ENCODE results near the gene TUBGCP6.
"Not testable (repeated sequence)": the region's sequence is repeated elsewhere in the genome, so short reads cannot be mapped to it uniquely, and the experiment has no call there.

Gene TUBGCP6

DNA sequence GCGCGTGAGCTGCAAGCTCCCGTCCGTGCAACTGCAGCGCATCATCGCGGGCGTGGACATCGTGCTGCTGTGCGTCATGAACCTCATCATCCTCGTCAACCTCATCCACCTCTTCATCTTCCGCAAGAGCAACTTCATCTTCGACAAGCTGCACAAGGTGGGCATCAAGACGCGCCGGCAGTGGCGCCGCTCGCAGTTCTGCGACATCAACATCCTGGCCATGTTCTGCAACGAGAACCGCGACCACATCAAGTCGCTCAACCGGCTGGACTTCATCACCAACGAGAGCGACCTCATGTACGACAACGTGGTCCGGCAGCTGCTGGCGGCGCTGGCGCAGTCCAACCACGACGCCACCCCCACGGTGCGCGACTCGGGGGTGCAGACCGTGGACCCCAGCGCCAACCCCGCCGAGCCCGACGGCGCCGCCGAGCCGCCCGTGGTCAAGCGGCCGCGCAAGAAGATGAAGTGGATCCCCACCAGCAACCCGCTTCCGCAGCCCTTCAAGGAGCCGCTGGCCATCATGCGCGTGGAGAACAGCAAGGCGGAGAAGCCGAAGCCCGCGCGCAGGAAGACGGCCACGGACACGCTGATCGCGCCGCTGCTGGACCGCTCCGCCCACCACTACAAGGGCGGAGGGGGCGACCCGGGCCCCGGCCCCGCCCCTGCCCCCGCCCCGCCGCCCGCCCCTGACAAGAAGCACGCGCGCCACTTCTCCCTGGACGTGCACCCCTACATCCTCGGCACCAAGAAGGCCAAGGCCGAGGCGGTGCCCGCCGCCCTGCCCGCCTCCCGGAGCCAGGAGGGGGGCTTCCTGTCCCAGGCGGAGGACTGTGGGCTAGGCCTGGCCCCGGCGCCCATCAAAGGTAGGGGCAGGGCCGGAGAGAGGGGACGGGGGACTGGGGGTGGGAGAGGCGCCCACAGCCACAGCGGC lies 67.0 kb downstream of the TUBGCP6 start:
- no peak for DNase-seq

GRCh38 chr22:50176850-50177536 lies 67.8 kb downstream of the TUBGCP6 start:
- no peak for DNase-seq

DNA sequence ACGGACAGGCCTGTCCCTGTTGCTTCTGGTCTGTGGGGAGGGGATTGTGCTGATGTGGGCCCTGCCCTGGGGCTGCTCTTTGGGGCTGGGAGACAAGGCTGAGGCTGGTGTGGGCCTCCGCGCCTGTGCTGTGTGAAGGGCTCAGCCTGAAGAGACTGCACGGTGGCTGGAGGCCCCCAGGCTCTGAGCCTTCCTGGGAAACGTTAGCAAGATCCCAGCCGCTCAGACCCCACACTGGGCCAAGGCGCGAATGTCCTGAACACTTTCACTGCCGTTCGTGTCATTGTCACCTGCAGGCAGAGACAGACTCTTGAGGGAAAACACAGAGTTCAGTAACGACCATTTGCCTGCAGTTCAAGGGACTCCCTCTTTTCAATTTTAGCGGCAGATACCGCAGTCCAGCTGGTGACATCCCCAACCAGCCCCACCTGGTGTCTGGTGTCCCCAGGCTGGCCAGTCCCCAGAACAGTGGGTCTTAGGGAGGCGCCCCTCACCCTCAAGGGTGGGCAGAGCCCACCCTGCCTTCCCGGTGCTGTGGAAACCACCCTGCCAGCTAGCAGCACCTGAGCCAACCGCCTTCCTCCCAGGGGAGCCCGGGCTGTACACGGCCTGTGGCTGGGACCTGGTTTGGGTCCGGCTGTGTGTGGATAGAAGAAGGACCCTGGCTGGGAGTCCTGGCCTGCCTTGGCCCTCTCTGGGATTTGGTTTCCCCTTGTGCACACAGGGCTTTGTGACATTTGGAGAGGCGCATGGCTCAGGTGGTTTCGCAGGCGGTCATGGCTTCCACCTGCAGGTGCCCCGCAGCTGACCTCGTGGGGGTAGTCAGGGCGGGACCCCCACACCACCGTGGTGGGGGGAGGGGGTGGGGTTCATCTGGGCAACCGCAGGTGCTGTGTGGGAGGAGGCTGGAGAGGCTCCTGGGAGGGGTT lies 68.6 kb downstream of the TUBGCP6 start:
- no peak for DNase-seq

- DNase-seq, result no peak
These were observed 69.7 kb downstream of the TUBGCP6 start for GRCh38 chr22:50175191-50175461.

DNA sequence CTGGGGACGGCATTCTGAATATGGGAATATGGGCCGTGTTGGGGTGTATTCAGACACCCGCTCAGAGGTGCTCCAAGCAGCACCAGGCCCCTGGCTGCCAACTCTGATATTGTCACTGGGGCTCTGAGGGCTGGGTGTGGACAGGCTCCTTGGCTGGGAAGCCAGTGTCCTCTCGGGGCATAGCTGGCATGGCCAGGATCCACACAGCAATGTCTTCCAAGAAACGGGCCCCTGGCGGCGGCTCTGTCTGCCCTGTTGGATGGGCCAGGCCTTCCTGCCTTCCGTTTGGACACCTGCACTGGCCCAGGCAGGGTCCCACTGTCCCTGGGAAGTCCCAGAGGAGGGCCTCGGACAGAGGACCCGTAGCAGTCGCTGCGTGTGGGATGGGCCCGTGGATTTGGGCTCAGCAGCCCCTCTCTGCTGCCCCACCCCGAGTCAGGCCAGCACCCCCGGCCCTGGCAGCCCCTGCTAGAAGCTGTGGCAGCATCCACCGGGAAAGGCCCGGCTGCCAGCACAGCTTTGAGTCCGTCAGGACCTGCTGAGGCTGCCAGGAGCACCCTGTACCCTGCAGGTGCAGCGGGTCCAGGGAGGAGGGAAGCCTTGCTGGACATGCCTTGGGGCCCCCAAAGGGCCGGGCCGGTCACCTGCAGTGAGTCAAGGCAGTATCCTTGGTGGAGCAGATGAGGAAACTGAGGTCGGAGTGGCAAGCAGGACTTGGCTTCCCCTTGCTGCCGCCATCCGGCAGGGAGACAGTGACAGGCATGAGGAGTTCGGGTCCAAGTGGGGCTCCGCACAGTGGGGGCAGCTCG lies 70.2 kb downstream of the TUBGCP6 start:
- DNase-seq, result no peak

DNA sequence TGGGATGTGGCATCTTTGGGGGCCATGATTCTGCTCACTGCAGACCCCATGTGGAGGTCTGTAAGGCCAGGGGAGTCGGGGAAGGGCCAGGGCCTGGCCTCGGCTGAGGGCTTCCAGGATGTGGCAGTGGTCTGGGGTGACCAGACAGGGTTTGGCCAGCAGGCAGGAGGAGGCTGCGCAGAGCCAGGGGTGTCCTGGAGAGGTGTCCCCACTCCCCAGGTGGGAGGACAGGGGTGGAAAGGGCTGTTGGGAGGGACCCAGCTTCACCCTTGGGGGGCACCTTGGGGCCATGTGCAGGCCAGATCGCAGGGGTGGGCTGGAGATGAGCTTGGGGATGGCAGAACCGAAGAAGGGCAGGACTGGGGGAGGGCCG lies 70.9 kb downstream of the TUBGCP6 start:
- DNase-seq, result no peak

DNA sequence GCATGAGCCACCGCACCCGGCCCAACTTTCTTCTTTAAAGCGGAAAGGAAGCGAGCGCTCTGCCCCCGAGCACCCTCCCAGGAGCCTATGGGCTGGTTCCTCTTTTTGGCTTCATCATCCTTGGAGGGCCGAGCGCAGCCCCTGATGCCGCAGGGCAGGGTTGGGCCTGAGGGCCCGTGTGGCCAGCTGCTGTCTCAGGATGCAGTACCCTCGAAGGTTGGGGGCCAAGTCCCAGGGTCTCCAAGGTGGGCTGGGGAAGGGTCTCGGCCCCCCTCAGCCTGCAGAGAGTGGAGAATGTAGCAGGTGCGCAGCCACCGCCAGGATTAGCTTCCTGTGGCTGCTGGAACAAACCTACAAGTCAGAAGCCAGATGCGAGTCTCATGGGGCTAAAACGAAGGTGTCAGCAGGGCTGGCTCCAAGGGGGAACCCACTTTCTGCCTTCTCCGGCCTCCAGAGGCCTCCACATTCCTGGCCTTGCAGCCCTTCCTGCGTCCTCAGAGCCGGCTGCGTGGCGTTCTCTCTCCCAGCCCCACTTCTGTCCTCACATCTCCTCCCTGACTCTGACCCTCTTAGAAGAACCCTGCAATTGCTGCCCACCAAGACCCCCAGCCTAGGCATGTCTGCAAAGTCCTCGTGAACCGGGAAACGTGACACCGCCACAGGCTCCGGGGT lies 71.4 kb downstream of the TUBGCP6 start:
- no peak for DNase-seq

GRCh38 chr22:50171965-50172421 lies 72.8 kb downstream of the TUBGCP6 start:
- no peak for DNase-seq

- DNase-seq, result no peak
These were observed 73.4 kb downstream of the TUBGCP6 start for GRCh38 chr22:50171319-50171964.

DNA sequence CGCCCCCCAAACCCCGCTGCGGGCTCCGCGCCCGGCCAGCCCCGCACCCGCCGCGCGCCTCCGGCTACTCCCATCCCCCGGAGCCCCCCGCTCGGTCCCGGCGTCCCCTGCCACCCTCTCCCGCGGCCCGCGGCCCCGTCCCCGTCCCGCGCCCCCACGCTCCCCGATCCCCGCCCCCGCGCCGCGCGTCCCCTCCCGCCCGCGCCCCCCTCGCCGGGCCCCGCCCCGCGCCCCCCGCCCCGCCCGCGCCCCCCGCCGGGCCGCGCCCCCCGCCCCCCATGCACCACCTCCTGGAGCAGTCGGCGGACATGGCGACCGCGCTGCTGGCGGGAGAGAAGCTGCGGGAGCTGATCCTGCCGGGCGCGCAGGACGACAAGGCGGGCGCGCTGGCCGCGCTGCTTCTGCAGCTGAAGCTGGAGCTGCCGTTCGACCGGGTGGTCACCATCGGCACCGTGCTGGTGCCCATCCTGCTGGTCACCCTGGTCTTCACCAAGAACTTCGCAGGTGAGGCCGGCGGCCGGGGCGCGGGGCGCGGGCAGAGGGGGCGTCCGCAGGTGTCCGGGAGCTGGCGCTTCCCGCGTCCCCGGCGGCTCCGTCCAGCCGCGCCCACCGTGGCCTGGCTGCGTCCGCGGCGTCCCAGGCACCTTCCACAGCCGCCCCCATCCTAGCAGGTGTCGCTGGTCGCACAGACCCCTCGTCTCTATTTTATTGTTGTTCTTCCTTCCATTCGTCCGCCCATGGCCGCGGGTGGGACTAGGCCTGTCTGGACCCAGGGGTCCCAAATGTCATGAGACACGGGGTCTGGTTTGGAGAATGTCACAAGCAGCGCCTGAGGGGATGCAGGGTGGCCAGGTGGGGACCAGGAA lies 74.1 kb downstream of the TUBGCP6 start, which contains the start of gene PANX2:
TSS of gene PANX2 (plus strand) at position 279 of the 866 bp plus-strand sequence. CDS start at position 279, 0 bp downstream.
- peak; percentile 63 for DNase-seq

DNA sequence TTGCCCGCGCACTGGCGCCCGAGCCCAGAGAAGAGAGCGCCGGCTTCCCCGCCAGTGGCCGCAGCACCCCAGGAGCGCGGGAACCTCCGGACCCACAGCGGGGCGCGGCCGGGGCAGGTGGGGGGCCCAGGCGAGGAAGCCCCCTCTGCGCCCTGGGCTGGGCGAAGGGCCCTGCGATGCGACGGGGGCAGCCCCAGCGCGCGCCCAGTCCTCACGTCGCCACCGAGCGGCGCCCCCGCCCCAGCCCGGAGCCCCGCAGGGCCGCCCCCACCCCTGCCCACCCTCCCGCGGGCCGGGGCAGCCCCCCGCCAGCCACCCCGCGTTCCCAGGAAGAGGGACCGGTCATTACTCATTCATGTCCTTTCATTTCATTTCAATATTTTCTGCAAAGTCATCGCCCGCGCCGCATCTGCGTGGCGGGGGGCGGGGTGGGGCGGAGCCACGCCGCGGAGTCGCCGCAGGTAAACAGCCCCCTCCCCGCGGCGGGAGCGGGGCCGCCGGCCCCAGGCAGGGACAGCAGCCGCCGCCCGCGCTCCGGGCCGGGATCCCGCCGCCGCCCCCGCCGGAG lies 75.0 kb downstream of the TUBGCP6 start:
- DNase-seq, result no peak

DNA sequence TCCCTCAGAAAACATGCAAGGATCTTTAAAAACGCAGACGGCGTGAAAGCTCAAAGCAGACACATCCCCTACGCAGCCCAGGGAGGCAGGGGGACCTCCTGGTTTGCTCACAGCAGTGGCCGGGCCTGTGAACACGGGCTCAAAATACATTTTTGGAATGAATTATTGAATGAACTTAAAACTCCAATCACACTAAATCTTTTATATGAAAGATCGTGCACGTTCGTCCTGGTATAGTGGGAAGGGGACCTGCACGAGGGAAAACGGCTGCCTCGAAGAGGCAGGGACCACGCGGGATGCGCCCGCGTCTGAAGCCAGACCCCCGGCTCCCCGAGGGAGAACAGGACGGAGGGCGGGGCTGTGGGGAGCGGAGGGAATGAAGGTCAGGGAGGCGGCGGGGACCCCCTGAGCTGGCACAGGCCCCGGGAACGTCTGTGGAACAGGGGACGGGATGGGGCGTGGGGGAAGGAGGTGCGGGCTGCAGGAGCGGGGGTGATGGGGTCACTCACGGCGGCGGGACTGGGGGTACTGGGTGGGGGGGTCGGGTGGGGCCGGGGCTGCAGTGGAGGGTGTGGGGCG lies 75.6 kb downstream of the TUBGCP6 start:
- peak; percentile 52 for DNase-seq

DNA sequence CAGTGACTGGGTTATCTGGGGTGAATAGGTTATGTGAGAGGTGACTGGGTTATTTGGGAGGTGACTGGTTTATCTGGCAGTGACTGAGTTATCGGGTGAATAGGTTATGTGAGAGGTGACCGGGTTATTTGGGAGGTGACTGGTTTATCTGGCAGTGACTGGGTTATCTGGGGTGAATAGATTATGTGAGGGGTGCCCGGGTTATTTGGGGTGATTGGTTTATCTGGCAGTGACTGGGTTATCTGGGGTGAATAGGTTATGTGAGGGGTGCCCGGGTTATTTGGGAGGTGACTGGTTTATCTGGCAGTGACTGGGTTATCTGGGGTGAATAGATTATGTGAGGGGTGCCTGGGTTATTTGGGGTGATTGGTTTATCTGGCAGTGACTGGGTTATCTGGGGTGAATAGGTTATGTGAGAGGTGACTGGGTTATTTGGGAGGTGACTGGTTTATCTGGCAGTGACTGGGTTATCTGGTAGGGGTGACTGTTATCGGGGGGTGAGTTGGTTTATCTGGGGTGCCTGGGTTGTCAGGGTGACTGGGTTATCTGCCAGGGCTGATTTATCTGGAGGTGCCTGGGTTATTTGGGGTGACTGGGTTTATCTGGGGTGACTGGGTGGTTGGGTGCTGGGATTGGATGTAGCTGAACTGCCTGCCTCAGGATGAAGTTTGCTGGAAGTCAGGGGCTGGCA lies 76.2 kb downstream of the TUBGCP6 start:
- DNase-seq, result not testable (repeated sequence)

GRCh38 chr22:50167689-50168489 lies 76.9 kb downstream of the TUBGCP6 start:
- no peak for DNase-seq

Measured in retina (tissue), 1 donor.